HG03280 (cell line): Measurements from ENCODE around the gene SLC9A7.

ENCODE experiments used
- ATAC-seq: cut with Tn5 transposase; IDR thresholded peaks from one replicate; pipeline ENCODE4 v1.9.1; 2021; ENCODE audit warnings: mild to moderate bottlenecking, moderate library complexity; ENCODE audit not compliant: unreplicated experiment

Gene SLC9A7

DNA sequence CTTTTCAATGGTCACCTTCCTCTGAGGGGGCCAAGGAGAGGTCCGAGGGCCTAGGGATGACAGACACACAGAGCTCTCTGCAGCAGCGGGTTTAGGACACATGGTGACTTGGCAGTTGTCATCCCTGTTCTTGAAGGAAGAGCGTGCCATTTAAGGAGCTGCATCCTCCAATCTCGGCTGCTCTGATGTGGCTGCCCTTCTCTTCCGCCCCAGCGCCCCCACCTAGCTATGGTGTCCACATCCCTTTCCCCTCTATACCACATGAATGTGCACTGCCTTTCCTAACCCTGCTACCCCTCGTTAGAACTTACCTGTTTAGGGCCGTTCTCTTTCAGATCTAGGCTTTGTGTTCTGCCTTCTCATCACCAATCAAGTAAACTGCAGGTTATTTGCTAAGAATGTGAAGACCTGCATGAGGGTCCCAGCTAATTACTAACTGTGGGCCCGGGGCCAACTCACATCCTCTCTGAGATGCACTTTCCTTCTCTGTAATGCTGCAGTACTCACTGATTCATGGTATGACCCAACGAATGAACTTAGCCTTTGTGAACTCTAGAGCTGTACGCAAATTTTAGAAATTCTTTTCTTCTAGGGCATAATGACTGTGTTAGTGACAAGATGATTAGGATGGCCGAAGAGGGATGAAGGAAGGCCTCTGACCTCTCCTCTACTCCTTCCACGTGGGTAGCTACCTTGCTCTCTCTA, 147.1 kb downstream of the SLC9A7 start:
- no peak for ATAC-seq

DNA sequence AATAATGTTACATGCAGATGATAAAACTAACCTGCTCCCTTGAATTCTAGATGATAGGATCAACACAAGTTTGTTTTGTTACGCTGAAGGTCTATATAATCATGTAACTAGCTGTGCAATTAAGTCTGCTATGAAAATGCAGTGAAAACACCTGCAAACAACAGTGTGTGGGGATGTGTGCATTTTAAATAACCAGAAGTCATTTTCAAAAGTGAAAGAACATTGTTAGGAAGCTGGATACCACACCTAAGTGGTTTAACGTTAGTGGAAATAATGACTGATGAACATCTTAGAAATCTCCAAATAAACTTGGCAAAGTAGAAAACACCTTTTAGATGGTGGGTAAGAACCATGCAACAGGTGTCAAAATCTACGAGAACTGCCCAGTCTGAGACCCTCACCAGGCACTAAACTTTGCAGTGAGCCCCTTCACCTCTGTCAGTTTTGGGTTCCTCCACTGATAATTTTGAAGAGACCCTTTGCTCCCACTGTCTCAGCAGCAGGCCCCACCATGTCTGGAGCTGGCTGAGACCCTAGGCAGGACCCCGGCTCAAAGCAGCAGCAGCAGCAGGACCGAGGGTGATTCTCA, 148.8 kb downstream of the SLC9A7 start:
- no peak for ATAC-seq

- ATAC-seq, result no peak
These were observed 151.0 kb downstream of the SLC9A7 start for GRCh38 chrX:46607916-46608315.

DNA sequence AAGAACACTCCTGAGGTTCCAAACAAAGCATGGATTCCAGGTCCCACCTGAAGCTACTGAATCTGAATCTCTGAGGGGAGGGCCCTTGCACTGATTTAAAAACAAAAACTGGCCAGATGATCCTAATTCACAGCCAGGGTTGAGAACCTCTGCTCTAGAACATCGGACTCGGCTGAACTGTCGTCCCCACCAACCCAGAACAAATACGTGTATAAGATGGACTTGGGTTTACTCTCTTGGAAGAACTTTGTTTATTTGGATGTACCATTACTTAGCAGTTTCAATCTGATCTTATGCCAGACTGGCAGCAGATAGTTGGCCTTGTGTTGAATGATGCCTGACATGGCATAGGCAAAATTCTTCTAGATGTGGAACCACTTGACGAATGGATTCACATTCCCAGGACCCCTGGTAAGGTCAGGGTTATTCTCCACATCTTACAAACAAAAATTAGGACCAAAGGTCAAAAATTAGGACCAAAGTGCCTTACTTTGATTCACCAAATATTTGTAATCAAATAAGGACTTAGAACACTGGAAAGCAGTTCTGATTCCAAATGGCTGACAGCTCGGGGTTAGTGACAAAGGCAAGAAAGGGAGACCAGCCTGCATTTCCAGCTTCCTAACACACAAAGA, 156.3 kb downstream of the SLC9A7 start:
- ATAC-seq, result no peak

- no peak for ATAC-seq
These were observed 157.6 kb downstream of the SLC9A7 start for GRCh38 chrX:46601283-46601682.

- ATAC-seq, result no peak
These were observed 159.8 kb downstream of the SLC9A7 start for GRCh38 chrX:46599051-46599560.

DNA sequence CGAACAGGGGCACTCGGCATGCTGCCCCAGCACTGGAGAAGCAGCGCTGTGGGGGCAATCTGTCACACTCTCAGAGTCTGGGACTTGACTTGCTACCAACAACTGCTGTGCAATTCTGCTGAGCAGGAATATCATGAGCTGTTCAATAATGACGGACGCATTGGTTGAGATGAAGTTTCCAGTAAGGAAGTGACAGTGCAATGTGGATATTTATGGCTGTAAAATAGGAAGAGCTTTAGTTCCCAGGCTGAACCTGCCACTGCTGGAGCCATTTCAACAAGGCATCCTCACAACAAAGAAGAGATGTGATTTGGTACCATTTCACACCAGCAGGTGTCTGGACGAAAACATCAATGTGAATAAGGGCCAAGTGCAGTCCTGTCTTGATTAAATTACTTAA, 161.1 kb downstream of the SLC9A7 start:
- no peak for ATAC-seq

GRCh38 chrX:46597208-46597607, 161.7 kb downstream of the SLC9A7 start:
- no peak for ATAC-seq

DNA sequence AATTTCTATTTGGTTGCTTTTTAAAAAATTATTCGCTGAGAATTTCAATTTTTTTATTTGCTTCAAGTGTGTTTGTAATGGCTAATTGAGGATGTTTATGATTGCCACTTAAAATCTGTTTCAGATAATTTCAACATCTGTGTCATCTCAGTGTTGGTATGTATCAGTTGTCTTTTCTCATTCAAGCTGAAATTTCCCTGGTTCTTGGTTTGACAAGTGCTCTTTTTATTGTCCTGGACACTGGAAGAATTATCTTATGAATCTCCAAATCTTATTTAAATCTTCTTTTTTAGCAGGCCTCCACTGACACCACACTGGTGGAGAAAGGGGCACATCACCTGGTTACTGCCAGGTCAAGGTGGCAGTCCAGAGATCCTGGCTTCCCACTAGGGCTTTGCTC, 163.8 kb downstream of the SLC9A7 start:
- no peak for ATAC-seq

- ATAC-seq, result no peak
These were observed 168.8 kb downstream of the SLC9A7 start for GRCh38 chrX:46589977-46590723.

DNA sequence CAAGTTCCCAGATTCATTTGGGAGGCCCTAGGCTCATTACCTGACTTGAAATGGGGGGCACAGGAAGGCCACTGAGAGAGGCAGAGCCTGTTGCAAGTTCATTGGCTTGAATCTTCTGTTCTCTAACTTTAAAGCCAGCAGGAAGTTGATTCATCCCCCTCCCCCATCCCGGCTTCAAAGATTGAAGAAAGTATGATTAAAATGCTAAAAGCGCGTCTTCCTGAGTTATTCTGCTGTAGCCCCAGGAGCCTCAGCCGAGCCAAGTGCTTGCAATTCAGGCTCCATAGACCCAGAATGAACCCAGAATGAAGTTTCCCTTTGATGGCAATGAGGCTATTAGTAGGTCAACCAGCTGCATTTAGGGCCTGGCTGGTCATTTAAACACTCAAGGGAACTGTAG, 170.7 kb downstream of the SLC9A7 start:
- ATAC-seq, result no peak

DNA sequence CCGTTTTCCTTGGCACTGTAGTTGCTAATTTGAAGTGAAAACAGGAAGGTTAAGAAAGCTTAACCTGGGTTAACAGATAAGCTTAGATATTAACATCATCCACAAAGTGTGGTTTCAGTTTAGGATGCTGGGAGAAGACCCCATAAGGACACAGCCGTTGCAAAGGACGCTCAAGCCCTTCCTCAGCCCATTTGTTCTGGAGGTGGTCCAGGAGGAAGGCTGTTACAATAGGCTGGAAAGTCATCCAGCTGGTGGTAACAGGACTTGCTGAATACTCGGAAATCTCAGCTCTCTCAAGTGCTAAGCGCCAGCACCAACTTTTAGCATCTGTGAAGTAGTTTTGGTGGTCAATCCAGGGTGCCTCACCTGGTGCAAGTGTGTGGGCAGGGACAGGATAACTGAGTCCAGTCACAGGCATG, 171.2 kb downstream of the SLC9A7 start:
- ATAC-seq, result no peak

DNA sequence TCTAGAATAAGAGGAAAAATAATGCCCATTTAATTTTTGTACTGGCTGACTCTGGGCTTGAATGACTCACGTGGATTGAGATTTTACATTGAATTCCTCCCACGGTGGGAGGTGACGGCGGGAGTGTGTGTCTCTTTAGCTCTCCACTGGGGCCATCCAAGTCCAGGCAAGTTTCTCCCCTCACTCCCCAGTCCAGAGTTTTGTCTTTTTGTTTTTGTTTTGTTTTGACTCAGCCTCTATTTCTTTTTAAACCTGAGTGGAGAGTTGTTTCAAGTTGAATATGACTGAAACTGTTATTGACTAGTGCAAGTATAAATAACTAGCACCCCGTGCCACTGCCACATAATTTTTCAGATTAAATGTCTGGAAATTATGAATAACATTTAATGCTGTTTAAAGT, 171.8 kb downstream of the SLC9A7 start:
- ATAC-seq, result peak; percentile 70

DNA sequence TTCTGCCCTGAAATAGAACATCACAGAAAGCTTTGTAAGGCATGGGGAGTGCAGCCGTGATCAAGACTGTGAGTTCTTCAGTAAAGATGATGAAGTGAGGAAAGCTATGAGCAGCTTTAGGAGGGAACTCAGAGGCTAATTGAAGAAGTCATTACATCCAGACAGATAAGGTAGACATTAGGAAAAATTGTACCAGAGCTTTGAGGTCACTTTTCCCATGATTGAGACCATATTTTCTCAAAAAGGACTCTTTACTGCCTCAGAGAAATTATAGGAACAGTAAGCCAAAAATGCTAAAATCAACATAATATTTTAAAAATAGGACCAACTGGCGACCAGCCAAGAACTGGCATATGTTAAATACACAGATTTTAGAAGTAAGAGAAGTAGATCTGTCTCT, 174.2 kb downstream of the SLC9A7 start:
- no peak for ATAC-seq

GRCh38 chrX:46582966-46583365, 176.0 kb downstream of the SLC9A7 start:
- ATAC-seq, result no peak

GRCh38 chrX:46582325-46582724, 176.6 kb downstream of the SLC9A7 start:
- no peak for ATAC-seq

GRCh38 chrX:46580613-46581012, 178.3 kb downstream of the SLC9A7 start:
- no peak for ATAC-seq

- ATAC-seq, result no peak
These were observed 179.7 kb downstream of the SLC9A7 start for GRCh38 chrX:46579250-46579649.

GRCh38 chrX:46577221-46578005, 181.5 kb downstream of the SLC9A7 start:
- ATAC-seq, result no peak

DNA sequence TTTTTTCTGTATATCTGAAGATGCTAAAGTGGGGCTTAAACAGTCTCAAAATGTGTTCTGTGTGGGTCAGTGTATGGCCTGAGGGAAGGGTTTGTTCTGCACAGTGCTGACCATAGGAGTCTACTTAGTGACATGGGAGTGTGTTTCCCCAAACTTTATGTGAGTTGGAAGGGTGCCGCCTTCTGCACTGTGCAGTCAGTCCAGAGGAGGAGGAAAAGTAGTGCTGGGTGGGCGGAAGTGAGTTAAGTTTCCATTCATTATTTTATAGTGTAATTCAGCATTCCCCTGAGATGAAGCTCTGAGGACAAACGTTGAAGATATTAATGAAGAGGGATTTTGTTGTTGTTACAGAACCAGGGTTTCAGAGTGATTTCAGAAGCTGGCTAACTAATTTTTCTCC, 182.5 kb downstream of the SLC9A7 start:
- ATAC-seq, result no peak

- ATAC-seq, result no peak
These were observed 182.9 kb downstream of the SLC9A7 start for GRCh38 chrX:46575991-46576392.
